ENCODE measurements around the gene EPHA8. TPM values are rescaled to one million over a fixed set of nuclear protein-coding genes. Genes with fewer than 3 reads are reported as not detected.

EPHA8 gene
- total RNA-seq, 3 donors from 2014 or later (not counting 1 experiment from before 2014, with no cell fraction given), result not detected

DNA sequence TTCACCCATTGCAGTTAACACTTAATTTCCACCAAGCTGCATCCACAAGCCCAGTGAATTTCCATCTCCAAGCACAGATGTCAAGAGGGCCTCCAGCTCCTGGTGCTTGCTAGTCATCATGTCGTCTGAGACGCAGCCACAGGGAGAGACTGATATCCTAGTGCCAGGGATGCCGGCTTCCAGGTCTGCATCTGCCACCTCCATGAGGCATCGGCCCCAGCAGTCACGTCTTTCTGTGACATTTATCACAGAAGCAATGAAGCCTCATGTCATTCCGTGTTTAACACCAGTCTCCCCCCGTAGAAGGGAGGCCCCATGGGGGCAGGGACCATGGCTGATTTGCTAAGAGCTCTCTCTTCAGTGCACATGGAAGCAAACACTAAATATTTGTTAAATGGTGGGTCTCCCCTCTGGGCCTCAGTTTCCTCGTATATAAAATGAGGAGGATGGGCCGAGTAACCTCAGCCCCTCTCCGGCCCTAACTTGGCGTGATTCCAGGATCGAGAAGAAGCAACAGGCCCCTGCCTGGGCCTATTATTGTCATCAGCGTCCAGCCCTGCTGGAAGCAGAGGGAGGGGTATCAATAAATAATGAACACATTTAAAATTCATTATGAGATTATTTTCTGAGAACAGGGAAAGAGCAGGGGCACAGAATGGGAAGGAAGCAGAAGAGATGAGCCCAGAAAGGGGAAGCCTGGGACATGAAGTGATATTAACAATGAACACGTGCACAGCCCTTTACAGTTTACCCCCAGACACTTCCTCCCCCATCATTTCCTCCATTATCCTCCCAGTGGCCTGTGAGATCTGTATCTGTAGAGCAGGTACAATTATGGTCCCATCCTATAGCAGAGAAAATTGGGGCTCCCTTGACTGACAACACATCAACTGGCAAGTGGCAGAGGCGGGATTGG lies 88.9 kb downstream of the EPHA8 start:
- Histone ChIP-seq H3K27ac (ENCODE audit: low read length) (no peak overlapping the region), H3K9me3 (ENCODE audit: control insufficient read depth, insufficient read depth, low read length) (no peaks in the 10 kb centered on the region), H3K27me3 (ENCODE audit: control insufficient read depth, insufficient read depth, low read length) (no peaks in the 10 kb centered on the region), H3K36me3 (ENCODE audit: control insufficient read depth, insufficient read depth, low read length) (no peaks in the 10 kb centered on the region), H3K4me1 (ENCODE audit: control insufficient read depth, insufficient read depth, low read length) (no peaks in the 10 kb centered on the region), H3K4me3 (ENCODE audit: low read length) (no peak overlapping the region)
- ATAC-seq, result no peak
- H3K4me1 Mint-ChIP-seq, result no peaks in the 10 kb centered on the region
- intact Hi-C loops (cut with micrococcal nuclease), result no loop called here
- no peak for DNase-seq
- WGBS (ENCODE audit: insufficient coverage), result 78% methylated on average over 14 of the region's 15 CpGs
- H3K9me3 Mint-ChIP-seq, result no peaks in the 10 kb centered on the region
- TF ChIP-seq, protein P1, sequence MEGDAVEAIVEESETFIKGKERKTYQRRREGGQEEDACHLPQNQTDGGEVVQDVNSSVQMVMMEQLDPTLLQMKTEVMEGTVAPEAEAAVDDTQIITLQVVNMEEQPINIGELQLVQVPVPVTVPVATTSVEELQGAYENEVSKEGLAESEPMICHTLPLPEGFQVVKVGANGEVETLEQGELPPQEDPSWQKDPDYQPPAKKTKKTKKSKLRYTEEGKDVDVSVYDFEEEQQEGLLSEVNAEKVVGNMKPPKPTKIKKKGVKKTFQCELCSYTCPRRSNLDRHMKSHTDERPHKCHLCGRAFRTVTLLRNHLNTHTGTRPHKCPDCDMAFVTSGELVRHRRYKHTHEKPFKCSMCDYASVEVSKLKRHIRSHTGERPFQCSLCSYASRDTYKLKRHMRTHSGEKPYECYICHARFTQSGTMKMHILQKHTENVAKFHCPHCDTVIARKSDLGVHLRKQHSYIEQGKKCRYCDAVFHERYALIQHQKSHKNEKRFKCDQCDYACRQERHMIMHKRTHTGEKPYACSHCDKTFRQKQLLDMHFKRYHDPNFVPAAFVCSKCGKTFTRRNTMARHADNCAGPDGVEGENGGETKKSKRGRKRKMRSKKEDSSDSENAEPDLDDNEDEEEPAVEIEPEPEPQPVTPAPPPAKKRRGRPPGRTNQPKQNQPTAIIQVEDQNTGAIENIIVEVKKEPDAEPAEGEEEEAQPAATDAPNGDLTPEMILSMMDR (IDR thresholded peaks at IDR 0.05), result no peak
- peaks cover 0 to 2% of the 10 kb centered on the region in 2 donors for H3K27me3 Mint-ChIP-seq (ENCODE audit: low read depth in 2 of 2)
- no peaks in the 10 kb centered on the region for H3K36me3 Mint-ChIP-seq
- no peak overlapping the region for H3K4me3 Mint-ChIP-seq
- H3K27ac Mint-ChIP-seq, result no peak overlapping the region

DNA sequence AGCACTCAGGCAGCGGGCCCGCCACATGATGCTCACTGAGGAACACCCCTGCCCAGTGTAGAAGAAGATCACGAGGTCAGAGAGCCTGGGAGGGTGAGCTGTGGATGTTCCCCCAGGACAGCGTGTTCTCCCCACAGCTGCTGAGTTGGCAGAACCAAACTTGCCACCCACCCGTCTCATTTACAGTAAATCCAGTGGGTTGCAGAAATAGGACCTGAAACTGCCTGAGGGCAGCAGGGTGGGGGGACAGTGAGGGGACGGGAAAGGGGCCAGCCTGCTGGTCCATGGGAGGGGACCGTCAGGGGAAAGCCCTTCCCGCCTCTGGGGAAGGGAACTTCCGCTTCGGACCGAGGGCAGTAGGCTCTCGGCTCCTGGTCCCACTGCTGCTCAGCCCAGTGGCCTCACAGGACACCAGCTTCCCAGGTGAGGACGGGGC lies 89.6 kb downstream of the EPHA8 start, which contains the start of gene C1QB:
Gene C1QB (plus strand): TSS at position 356 of the 436 bp plus-strand sequence. CDS start 6,227 bp downstream, outside the sequence.
- no peaks in the 10 kb centered on the region for H3K36me3 ChIP-seq (ENCODE audit: control insufficient read depth, insufficient read depth, low read length)
- H3K4me3 ChIP-seq (ENCODE audit: low read length), result no peak within 1 kb of the TSS
- 79% methylated on average over 13 of the region's 13 CpGs for WGBS (ENCODE audit: insufficient coverage)
- H3K27ac ChIP-seq (ENCODE audit: low read length), result no peak within 1 kb of the TSS
- Mint-ChIP-seq H3K27ac (no peak within 1 kb of the TSS), H3K27me3 (ENCODE audit: low read depth in 2 of 2) (peaks cover 0 to 2% of the 10 kb centered on the region in 2 donors), H3K36me3 (no peaks in the 10 kb centered on the region), H3K9me3 (no peaks in the 10 kb centered on the region), H3K4me3 (no peak within 1 kb of the TSS), H3K4me1 (no peaks in the 10 kb centered on the region)
- no peaks in the 10 kb centered on the region for H3K4me1 ChIP-seq (ENCODE audit: control insufficient read depth, insufficient read depth, low read length)
- no peak for DNase-seq
- no peak for ATAC-seq
- no peaks in the 10 kb centered on the region for H3K27me3 ChIP-seq (ENCODE audit: control insufficient read depth, insufficient read depth, low read length)
- intact Hi-C loops (cut with micrococcal nuclease), result no loop called here
- no peaks in the 10 kb centered on the region for H3K9me3 ChIP-seq (ENCODE audit: control insufficient read depth, insufficient read depth, low read length)
- TF ChIP-seq, protein P1 (IDR thresholded peaks at IDR 0.05), result no peak

Other genes starting within 250 kb of the EPHA8 start
- 10 to 100 TPM; 32.9 to 37.6 (median 36.7) TPM for gene ZBTB40, start 111.6 kb upstream of the EPHA8 start, total RNA-seq
- 1 to 10 TPM in 1 of 3 donors, under 1 TPM in 1, not detected in 1; 0.43 to 3.9 TPM for gene C1QA, start 73.1 kb downstream of the EPHA8 start, total RNA-seq
- under 1 TPM in 1 of 3 donors, not detected in 2; 0.33 TPM for gene C1QC, start 80.1 kb downstream of the EPHA8 start, total RNA-seq
- gene C1QB, start 89.7 kb downstream of the EPHA8 start, total RNA-seq, result 1 to 10 TPM in 1 of 3 donors, under 1 TPM in 1, not detected in 1; 0.70 to 1.3 TPM
- gene EPHB2, start 147.3 kb downstream of the EPHA8 start, total RNA-seq, result under 1 TPM in 2 of 3 donors, not detected in 1; 0.14 to 0.23 TPM